Activated T-cell treated with anti-CD3 and anti-CD28 coated beads, Interleukin-2, amount 50 U/mL, for 4 hours (primary cell): ENCODE results near the gene PAPPA. TPM values are rescaled to one million over a fixed set of nuclear protein-coding genes. Genes with fewer than 3 reads are reported as not detected.

Experiments used
- ATAC-seq, 2 donors: fragments of 200-7000 bp; cut with Tn5 transposase; one replicate each; pipeline ENCODE4 v1.10.0; 2021
- DNase-seq: peaks from one replicate; pipeline ENCODE4 v3.0.0-alpha.2; 2020
- H3K27me3 Mint-ChIP-seq: one replicate; pipeline ENCODE4 v1.8.0; 2021; ENCODE audit warnings: low read depth, mixed read lengths
- H3K36me3 Mint-ChIP-seq: one replicate; pipeline ENCODE4 v1.8.0; 2022; ENCODE audit warnings: mixed read lengths; ENCODE audit not compliant: insufficient read depth
- H3K4me1 Mint-ChIP-seq: one replicate; pipeline ENCODE4 v1.8.0; 2021; ENCODE audit warnings: low read depth, mixed read lengths
- H3K4me3 Mint-ChIP-seq: one replicate; pipeline ENCODE4 v1.8.0; 2021; ENCODE audit warnings: mild to moderate bottlenecking, moderate library complexity, mixed read lengths
- H3K9me3 Mint-ChIP-seq: one replicate; pipeline ENCODE4 v1.8.0; 2021; ENCODE audit warnings: mixed read lengths
- total RNA-seq, 3 donors: library from RNA; stranded (reverse); gene quantifications; one replicate each; pipeline ENCODE4 v1.2.1, GENCODE V29; 2021

PAPPA gene
- total RNA-seq, 3 donors from 2014 or later, result 0.22 to 0.28 TPM; not detected in 1

GRCh38 chr9:116144038-116144437 lies 9.6 kb upstream of the PAPPA start:
- ATAC-seq (no peak), DNase-seq (no peak)
- H3K27me3 Mint-ChIP-seq, result peaks cover 13% of the 10 kb centered on the region
- H3K4me1 Mint-ChIP-seq, result no peaks in the 10 kb centered on the region
- H3K4me3 Mint-ChIP-seq, result no peak overlapping the region
- no peaks in the 10 kb centered on the region for H3K9me3 Mint-ChIP-seq
- H3K36me3 Mint-ChIP-seq, result no peaks in the 10 kb centered on the region

- H3K4me3 Mint-ChIP-seq, result no peak overlapping the region
- H3K9me3 Mint-ChIP-seq, result no peaks in the 10 kb centered on the region
- DNase-seq (no peak), ATAC-seq (no peak)
- H3K4me1 Mint-ChIP-seq, result no peaks in the 10 kb centered on the region
- no peaks in the 10 kb centered on the region for H3K36me3 Mint-ChIP-seq
- H3K27me3 Mint-ChIP-seq, result peaks cover 16% of the 10 kb centered on the region
Measured at GRCh38 chr9:116144555-116144954, 9.0 kb upstream of the PAPPA start.

- ATAC-seq (no peak), DNase-seq (no peak)
- Mint-ChIP-seq H3K36me3 (no peaks in the 10 kb centered on the region), H3K4me3 (no peak overlapping the region), H3K9me3 (no peaks in the 10 kb centered on the region), H3K27me3 (peaks cover 16% of the 10 kb centered on the region), H3K4me1 (no peaks in the 10 kb centered on the region)
Measured at GRCh38 chr9:116145036-116145435, 8.6 kb upstream of the PAPPA start.

GRCh38 chr9:116147821-116148220 lies 5.8 kb upstream of the PAPPA start:
- no peak for DNase-seq

GRCh38 chr9:116149844-116150243 lies 3.7 kb upstream of the PAPPA start:
- DNase-seq (no peak), ATAC-seq (no peak)
- Mint-ChIP-seq H3K4me1 (peaks cover 2% of the 10 kb centered on the region), H3K9me3 (no peaks in the 10 kb centered on the region), H3K36me3 (no peaks in the 10 kb centered on the region), H3K4me3 (no peak overlapping the region), H3K27me3 (peaks cover 34% of the 10 kb centered on the region)

More at GRCh38 chr9:116147821-116148220, 5.8 kb upstream of the PAPPA start:
- Mint-ChIP-seq H3K36me3 (no peaks in the 10 kb centered on the region), H3K4me1 (no peaks in the 10 kb centered on the region), H3K27me3 (peaks cover 23% of the 10 kb centered on the region), H3K4me3 (no peak overlapping the region), H3K9me3 (no peaks in the 10 kb centered on the region)
- ATAC-seq, result no peak

GRCh38 chr9:116151199-116151598 lies 2.4 kb upstream of the PAPPA start:
- no peak for DNase-seq

GRCh38 chr9:116151966-116152381 lies 1.6 kb upstream of the PAPPA start:
- peaks cover 50% of the 10 kb centered on the region for H3K27me3 Mint-ChIP-seq
- no peak overlapping the region for H3K4me3 Mint-ChIP-seq
- no peak for DNase-seq
- no peaks in the 10 kb centered on the region for H3K9me3 Mint-ChIP-seq
- peaks cover 6% of the 10 kb centered on the region for H3K4me1 Mint-ChIP-seq
- H3K36me3 Mint-ChIP-seq, result no peaks in the 10 kb centered on the region
- ATAC-seq, result no peak

More at GRCh38 chr9:116151199-116151598, 2.4 kb upstream of the PAPPA start:
- peaks cover 46% of the 10 kb centered on the region for H3K27me3 Mint-ChIP-seq
- no peak for ATAC-seq
- peaks cover 6% of the 10 kb centered on the region for H3K4me1 Mint-ChIP-seq
- no peaks in the 10 kb centered on the region for H3K36me3 Mint-ChIP-seq
- H3K9me3 Mint-ChIP-seq, result no peaks in the 10 kb centered on the region
- H3K4me3 Mint-ChIP-seq, result no peak overlapping the region

GRCh38 chr9:116152390-116152789 lies 1.2 kb upstream of the PAPPA start:
- DNase-seq (no peak), ATAC-seq (no peak)
- no peaks in the 10 kb centered on the region for H3K9me3 Mint-ChIP-seq
- no peaks in the 10 kb centered on the region for H3K36me3 Mint-ChIP-seq
- peaks cover 6% of the 10 kb centered on the region for H3K4me1 Mint-ChIP-seq
- H3K4me3 Mint-ChIP-seq, result no peak overlapping the region
- peaks cover 52% of the 10 kb centered on the region for H3K27me3 Mint-ChIP-seq

- no peak overlapping the region for H3K4me3 Mint-ChIP-seq
- H3K36me3 Mint-ChIP-seq, result no peaks in the 10 kb centered on the region
- no peaks in the 10 kb centered on the region for H3K9me3 Mint-ChIP-seq
- peaks cover 54% of the 10 kb centered on the region for H3K27me3 Mint-ChIP-seq
- ATAC-seq (no peak), DNase-seq (no peak)
- H3K4me1 Mint-ChIP-seq, result peaks cover 6% of the 10 kb centered on the region
Measured at GRCh38 chr9:116152941-116153764, 438 bp upstream of the PAPPA start.

GRCh38 chr9:116154334-116154975 lies 864 bp downstream of the PAPPA start:
- Mint-ChIP-seq H3K36me3 (no peaks in the 10 kb centered on the region), H3K4me1 (peaks cover 6% of the 10 kb centered on the region), H3K27me3 (peaks cover 62% of the 10 kb centered on the region), H3K4me3 (no peak overlapping the region), H3K9me3 (no peaks in the 10 kb centered on the region)
- no peak for DNase-seq
- ATAC-seq, result peak in 1 of 2 donors; percentile 40

- Mint-ChIP-seq H3K4me3 (no peak overlapping the region), H3K4me1 (peaks cover 6% of the 10 kb centered on the region), H3K27me3 (peaks cover 64% of the 10 kb centered on the region), H3K9me3 (no peaks in the 10 kb centered on the region), H3K36me3 (no peaks in the 10 kb centered on the region)
- DNase-seq, result no peak
- ATAC-seq, result no peak
Measured at GRCh38 chr9:116154976-116155697, 1.5 kb downstream of the PAPPA start.

GRCh38 chr9:116155698-116156039 lies 2.1 kb downstream of the PAPPA start:
- H3K9me3 Mint-ChIP-seq, result no peaks in the 10 kb centered on the region
- no peak overlapping the region for H3K4me3 Mint-ChIP-seq
- peaks cover 6% of the 10 kb centered on the region for H3K4me1 Mint-ChIP-seq
- ATAC-seq (no peak), DNase-seq (no peak)
- no peaks in the 10 kb centered on the region for H3K36me3 Mint-ChIP-seq
- H3K27me3 Mint-ChIP-seq, result peaks cover 65% of the 10 kb centered on the region

GRCh38 chr9:116156621-116157314 lies 3.2 kb downstream of the PAPPA start:
- peaks cover 6% of the 10 kb centered on the region for H3K4me1 Mint-ChIP-seq
- ATAC-seq, result no peak
- no peaks in the 10 kb centered on the region for H3K36me3 Mint-ChIP-seq
- H3K27me3 Mint-ChIP-seq, result peaks cover 74% of the 10 kb centered on the region
- no peaks in the 10 kb centered on the region for H3K9me3 Mint-ChIP-seq
- no peak overlapping the region for H3K4me3 Mint-ChIP-seq
- DNase-seq, result no peak
